Amniotic epithelial cell (primary cell): ENCODE results near the gene ALDH4A1.
"Not testable (repeated sequence)": the region's sequence is repeated elsewhere in the genome, so short reads cannot be mapped to it uniquely, and the experiment has no call there.

ENCODE experiments used
- DNase-seq: peaks from one replicate; pipeline ENCODE4 v3.0.0-alpha.2; 2010; ENCODE audit warnings: low read depth

The ALDH4A1 gene

DNA sequence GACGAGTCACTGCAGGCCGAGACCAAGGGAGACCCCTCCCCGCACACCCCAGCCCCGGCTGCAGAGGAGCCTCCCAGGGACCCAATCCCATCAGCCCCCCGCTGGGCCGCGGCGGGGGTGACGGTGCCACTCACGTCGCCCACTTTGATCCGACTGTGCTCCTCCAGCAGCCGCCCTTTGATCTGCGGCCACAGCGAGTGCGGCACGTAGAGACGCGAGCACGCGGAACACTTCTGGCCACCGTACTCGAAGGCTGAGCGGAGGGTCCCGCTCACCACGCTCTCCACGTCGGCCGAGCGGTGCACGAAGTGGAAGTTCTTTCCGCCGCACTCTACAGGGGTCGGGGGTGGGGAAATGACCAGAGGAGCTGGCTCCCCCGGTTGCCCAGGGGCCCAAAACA lies 25.1 kb downstream of the ALDH4A1 start:
- DNase-seq: no peak

DNA sequence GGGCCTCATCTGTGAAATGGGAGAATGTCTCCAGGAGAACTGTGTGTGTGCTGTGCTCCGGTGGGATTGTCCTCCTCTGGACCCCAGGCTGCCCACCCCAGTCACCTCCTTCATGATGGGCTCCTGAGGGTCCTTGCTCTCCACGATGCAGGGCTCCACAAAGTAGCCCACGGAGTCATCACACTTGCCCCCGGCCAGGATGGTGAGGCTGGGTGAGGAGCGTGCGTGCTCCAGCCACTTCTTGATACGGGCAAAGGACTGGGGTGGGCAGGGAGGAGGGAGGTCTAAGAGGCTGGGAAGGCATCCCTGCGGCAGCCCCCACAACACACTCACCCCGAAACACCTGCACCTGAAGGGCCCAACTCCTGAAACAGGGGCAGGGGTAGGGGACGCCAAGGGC lies 26.1 kb downstream of the ALDH4A1 start:
- DNase-seq: no peak

DNA sequence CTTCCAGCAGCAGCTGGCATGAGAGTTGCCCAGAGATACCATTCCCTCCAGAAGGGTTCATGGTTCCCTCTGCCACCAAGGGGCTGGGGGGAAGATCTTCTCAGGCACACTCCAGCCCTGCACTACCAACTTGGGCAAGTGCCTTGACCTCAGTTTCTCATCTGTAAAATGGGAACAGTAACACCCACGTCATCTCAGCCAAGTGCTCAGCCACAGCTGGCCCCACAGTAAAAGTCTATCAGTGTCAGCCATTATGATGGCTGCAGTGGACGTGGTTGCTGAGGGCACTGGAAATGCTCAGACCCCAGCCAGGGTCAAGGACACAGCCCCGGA lies 26.6 kb downstream of the ALDH4A1 start:
- DNase-seq: no peak

DNA sequence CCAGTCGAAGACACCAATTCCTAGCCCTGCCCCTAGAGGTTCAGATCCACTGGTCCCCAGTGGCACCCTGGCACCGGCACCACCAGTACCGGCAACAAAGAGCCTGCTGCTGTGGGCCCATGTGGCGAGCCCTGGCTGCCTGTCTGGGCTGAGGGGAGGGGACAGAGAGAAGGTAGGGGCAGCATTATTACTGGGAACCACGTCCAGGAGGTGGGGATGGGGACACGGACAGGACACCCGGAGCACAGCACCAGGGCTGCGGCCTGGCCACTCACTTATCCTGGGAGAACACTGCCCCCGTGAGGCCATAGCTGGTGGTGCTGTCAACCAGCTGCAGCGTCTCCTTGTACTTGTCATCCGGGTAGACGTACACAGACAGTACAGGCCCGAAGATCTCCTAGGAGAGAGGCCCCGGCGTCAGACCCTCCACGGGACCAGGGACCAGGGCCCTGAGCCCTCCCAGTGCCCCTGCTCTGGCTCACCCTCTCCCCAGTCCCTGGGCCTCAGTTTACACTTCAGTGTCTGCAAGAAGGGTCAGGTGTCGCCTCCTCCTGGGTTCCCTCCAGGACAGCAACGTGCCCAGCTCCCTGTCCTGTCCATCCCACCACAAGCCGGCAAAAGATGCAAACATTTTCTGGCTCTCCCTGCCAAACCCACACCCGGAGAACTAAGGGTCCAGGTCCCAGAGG lies 27.1 kb downstream of the ALDH4A1 start:
- peak; percentile 76 for DNase-seq

DNA sequence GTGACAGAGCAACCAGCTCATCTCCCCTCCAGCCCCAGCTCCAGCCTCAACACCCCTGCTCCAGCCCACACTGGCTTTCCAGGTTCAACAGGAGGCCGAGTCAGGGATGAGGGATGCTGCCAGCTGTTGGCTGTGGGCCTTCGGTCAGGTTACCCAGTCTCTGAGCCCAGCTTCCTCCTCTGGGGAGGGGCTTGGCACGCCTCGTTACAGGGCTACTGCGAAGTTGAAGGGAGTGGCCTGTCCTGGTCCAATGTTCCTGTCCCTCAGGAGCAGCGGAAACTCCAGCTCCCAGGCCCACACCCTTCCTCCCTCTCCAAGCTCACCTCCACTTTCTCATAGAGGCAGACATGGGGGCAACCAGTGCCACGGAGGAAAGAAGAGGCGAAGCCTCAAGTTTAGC lies 27.8 kb downstream of the ALDH4A1 start:
- no peak for DNase-seq

DNA sequence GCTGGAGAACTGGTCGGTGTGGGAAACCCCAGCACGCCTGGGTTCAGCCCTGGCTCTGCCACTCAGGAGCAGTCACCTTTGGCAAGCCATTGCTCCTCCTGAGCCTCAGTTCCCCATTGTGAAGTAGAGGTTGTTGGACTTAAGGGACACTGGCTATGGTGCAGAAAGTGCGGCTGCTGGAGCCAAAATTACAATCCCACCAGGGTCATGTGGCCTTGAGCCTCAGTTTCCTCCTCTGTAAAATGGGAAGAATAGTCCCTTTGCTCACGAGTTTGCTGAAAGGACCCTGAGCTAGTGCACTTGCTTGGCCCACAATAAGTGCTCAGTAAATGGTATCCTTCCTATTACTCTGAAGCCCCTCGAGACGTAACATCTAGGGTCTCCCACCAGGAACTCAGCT lies 28.3 kb downstream of the ALDH4A1 start:
- DNase-seq: no peak

DNA sequence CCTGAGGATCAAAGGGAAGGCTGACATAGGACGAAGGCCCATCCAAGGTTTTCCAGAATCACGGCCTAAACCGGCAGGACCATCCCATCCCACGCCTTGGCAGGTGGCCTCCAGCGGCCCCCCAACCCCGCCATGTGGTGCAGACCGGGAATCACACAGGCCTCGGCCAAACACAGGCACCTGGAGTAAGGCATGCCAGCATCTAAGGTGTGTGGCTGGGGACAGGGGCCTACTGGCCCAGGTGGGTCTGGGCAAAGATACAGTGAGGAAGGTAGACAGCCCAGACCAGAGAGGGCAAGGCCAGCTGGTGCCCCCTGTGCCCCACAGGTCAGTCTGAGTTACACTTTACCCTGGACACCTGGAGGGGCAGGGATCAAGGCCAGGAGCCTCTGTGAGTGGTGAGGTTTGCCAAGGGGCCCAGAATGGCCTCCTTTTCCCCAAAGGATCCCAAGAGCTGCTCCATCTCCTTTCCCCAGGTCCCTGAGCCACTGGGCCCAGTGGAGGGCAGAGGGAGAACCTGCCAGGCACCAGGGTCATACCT lies 30.2 kb downstream of the ALDH4A1 start:
- DNase-seq: no peak

DNA sequence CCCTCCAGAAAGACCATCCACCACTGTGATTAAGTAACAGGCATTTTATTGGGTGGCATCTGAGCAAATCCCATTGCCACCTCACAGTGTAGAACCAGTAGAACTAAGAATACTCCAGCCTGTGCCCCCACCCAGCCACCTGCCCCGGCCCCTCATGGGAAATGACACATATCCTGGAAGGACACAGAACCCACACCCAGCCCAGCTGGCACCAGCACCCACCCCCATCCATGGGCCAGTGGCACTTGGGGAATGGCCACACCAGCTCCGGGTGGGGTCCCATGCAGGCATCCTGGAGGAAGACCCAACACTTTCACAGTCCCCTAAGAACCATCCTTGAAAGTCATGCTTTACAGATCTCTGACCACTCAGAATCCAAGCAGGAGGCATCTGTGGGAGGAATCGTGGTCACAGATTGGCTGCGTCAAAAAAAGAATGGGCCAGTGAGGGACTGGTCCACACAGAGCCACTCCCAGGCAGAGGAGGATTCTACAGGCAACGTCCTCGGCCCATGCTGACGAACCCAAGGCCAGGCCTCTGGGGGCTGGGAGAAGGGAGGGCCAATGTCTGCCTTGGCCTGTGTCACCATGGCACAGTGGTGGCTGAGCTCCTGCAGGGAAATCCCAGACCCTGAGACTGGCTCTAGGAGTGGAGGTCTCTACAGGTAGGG lies 30.8 kb downstream of the ALDH4A1 start:
- no peak for DNase-seq

DNA sequence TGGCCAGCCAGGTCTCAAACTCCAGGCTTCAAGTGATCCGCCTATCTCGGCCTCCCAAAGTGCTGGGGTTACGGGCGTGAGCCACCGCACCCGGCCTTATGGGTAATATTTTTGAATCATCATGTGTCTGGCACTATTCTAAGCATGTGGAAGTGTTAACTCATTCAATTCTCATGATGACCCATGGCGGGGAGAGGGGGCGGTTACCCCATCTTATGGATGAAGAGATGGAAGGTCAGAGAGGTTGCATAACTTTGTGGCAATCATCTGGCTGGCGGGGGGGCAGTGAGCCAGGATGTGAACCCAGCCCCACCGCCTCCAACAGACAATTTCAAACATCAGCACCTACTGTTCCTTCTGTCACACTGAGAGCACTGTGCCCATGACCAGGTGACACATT lies 31.4 kb downstream of the ALDH4A1 start:
- no peak for DNase-seq

DNA sequence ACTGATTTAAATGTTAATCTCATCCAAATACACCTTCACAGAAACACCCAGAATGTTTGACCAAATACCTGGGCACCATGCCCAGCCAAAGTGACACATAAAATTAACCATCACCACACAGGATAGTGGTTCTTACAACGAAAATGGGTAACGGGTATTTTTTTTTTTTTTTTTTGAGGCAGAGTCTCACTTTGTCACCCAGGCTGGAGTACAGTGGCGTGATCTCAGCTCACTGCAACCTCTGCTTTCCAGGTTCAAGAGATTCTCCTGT lies 31.8 kb downstream of the ALDH4A1 start:
- DNase-seq: not testable (repeated sequence)

DNA sequence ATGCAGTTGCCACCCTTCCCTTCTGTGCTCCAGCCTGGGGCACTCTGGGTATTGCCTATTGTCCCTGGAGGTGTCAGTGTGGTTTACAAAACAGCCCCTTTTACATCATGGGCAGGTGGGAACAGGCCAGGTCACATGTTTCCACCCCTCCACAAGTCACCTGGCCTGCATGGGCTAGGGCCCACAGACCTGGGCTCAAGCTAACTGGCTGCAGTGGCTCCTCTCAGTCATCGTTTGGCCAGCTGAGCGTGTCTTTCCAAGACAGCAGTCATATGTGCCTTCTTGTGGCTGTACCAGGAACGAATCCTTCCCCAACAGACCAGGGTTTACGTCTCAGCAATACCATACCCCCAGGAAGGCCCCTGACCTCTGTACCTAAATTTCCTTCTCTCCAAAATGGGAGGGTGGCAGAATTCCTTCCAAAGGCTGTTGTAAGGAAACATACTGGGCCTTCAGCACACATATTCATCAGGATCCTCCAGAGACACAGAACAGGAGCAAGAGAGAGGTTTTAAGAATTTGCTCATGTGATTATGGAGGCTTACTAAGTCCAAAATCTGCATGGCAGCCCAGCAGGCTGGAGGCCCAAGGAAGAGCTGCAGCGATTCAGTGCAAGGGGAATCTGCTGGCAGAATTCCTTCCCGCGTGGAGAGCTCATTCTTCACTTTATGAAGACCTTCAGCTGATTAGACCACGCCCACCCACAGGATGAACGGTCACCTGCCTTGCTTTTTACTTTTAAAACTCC lies 32.3 kb downstream of the ALDH4A1 start:
- no peak for DNase-seq

DNA sequence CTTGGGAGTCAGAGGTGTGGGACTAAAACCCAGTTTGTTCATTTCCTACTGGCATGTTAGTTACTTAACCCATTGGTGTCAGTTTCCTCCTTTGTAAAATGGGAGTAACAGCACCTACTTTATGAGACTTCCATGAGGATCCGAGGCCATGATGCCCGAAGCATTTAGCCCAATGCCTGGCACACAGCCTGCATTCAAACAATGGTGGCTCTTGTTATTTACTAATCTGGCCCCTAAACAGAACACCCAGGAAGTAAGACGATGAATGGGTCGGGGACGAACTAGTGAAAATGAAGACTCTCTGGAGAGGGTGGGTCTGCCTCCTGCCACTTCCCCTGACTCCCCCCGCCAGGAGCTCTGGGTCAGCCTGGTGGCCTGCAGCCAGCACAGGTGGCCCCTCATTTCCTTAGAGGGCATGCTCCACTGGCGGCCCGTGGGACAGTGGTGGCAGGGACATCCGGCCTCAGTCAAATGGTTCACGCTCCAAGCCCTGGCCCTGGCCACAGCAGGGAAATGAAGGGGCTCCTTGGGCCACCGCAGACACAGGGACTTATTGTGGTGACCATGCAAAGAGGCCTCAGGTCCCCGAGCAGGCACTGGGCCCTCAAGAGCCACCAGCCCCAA lies 33.4 kb downstream of the ALDH4A1 start:
- DNase-seq: no peak

DNA sequence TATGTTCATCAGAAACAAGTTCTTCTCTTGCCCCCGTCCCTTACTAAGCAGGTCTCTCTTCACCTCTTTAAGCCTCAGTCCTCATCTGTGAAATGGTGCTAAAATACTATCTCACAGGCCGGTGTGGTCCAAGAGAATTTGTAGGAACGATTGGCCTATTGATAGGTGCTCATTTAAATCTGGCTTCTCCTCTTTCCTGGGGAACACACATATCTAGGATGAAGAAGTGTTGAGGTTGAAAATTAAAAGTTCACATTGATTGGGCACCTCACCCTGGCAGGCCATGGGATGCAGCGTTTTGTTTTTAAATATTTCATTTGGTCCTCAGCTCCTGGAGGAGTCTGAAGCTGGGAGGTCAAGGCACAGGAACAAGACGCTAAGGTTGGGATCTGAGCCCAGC lies 34.0 kb downstream of the ALDH4A1 start:
- no peak for DNase-seq

DNA sequence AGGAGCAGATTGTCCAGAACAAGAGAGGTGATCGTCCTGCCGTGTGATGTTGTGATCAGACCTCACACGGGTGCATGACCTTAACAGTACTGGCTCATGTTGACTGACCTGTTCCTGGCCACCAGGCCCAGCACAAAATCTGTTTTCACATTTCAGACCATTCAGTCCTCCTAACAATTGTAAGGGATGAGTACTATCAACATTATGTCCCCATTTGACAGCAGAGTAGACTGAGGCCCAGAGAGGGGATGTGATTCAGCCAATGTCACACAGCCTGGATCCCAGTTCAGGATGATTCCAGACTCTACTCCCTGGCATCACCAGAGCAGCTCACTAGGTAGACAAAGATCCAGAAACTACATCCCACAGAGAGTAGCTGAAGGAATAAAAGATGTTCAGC lies 35.5 kb downstream of the ALDH4A1 start:
- no peak for DNase-seq

DNA sequence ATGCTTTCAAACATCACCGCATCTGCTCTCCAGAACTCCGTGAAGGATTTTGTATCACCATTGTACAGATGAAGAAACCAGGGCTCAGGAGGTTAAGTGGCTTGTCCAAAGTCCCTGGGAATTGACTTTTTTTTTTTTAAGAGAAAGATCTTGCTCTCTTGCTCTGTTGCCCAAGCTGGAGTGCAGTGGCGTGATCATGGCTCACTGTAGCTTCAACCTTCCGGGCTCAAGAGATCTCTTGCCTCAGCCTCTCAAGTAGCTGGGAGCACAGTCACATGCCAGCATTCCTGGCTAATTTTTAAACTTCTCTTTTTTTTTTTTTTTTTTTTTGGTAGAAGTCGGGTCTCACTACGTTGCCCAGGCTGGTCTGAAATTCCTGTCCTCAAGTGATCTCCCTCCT lies 36.0 kb downstream of the ALDH4A1 start:
- DNase-seq: no peak

DNA sequence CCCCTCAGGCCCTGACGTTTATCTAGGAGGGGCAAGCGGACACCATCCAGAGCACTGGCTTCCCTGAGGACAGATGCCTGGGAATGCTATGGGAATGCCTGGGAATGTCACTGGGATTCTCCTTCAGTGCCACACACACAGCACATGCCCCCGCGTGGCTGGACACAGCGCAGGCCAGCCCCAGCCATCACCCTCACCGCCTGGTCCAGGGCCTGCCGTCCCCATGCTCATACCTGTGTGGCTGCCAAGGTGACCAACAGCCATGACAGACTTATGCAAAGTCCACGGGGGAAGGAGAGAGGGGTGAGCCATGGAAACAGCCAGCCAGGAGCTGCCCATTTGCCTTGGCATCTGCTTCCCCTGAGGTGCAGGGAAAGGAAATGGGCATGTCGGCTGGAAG lies 37.2 kb downstream of the ALDH4A1 start:
- DNase-seq: no peak

DNA sequence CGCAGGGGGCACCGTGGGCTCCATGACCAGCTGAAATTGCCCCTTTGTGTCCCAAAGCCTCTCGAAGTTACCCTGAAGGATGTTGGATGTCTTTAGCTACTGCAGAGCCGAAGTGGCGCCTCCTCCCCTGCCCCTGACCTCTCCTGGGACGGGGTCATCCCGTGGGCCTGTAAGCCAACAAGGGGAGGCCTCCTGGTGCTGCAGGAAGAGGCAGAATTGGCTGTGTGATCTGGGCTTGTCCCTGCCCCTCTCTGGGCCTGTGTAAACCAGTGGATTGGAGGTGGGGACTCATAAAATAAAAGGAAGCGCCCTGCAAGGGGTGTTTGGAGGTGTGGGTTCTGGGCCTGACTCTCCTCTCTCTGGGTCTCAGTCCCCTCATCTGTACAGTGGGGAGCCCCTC lies 40.8 kb downstream of the ALDH4A1 start:
- no peak for DNase-seq

DNA sequence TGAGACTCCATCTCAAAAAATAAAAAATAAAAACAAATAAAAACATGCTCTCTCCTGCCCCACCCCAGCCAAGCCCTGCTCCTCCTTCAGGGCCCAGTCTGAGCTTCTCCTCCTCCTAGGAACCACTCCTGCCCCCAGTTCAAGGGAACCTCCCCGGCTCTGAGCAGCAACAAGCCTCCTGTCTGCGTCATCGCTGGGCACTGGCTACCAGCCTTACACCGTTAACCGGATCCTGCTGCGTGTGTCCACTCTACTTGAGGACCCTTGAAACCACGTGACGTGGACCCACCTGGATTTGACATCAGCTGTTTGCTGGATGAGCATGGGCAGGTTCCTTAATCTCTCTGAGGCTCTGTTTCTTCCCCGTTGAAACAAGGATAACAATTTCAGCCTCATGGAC lies 41.3 kb downstream of the ALDH4A1 start:
- DNase-seq: no peak

DNA sequence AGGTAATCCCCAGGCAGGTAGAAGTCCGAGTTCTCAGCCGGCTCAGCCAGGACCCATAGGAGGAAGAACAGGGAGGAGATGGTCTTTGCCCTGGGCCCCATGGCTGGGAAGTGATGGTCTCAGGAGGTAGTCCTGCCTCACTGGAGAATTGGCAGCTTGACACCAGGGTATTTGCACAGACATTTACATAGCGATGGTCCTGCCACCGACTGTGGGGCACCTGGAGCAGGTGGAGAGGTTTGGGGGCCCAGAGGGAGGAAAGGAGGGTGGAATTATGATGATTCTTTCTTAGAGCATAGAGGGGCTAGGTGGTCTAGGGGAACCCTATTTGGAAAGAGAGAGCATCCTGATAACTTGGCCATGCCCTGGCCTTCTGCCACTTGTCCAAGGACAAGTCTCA lies 42.8 kb downstream of the ALDH4A1 start, which contains the start of gene TAS1R2:
TSS of gene TAS1R2 (minus strand) at position 101 of the 400 bp plus-strand sequence. CDS start at position 101, 0 bp downstream.
- no peak for DNase-seq

DNA sequence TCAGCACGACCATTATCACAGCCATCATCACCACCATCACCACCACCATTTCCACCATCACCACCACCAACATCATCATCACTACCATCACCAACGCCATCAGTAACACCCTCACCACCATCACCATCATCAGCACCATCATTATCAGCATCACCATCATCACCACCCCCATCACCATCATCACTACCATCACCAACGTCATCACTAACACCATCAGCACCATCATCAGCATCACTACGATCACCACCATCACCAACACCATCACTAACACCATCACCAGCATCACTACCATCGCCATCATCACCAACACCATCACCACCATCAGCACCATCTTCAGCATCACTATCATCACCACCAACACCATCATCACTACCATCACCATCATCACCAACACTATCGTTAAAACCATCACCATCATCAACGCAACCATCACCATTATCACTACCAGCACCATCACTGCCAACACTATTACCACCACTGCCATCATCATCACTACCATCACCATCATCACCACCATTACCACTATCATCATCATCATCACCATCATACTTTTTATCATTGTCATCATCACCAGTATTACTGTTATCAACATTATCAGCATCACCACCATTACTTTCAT lies 44.2 kb downstream of the ALDH4A1 start:
- no peak for DNase-seq

DNA sequence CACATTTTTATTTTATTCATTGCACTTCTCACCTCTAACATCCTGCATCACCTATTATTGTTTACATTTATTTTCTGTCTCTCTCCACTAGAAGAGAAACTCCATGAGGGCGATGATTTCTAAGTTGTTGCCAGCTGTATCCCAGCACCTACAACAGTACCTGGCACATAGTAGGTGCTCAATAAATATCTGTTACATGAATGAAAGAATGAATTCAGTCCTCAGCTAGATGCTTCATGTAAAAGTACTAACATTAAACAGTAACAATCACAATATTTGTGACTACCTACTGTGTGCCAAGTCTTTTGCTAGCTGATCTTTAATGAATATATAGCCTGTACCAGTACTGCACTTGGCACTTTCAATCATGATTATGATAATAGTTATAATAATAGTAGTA lies 45.9 kb downstream of the ALDH4A1 start:
- no peak for DNase-seq

DNA sequence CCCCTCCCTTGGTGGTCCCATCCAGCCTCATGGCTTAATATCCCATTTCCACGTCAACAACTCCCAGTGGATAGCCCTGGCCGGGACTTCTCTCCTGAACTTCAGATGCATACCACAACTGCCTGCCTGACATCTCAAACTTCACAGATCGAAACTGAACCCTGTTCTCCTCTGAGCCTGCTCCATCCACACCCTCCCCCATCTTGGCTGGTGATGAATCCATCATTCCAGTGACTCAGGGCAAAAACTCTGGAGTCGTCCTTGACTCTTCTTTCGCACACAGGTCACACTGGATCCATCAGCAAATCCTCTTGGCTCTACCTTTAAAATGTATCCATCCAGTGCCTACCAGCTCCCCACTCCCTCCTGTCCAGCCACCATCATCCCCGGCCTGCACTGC lies 46.8 kb downstream of the ALDH4A1 start:
- DNase-seq: peak; percentile 17
